Measurements from ENCODE around the gene ITGBL1. TPM values are rescaled to one million over a fixed set of nuclear protein-coding genes. Genes with fewer than 3 reads are reported as not detected.

ITGBL1 gene
- total and polyA plus RNA-seq, 2 of the 8 experiments (the other 6 are each of a cell fraction or from before 2014, with no cell fraction given), result not detected

GRCh38 chr13:101594936-101595335 is 142.5 kb downstream of the ITGBL1 start (continued):
- TF ChIP-seq HDAC2 (IDR thresholded peaks at IDR 0.05; ENCODE audit: borderline replicate concordance in 1 of 2, low read depth in 2 of 2, low read length in 2 of 2), result no peak
- TF ChIP-seq RXRA (IDR thresholded peaks at IDR 0.05; ENCODE audit: insufficient read depth, low read depth, low read length), result no peak
- TF ChIP-seq SAP30 (IDR thresholded peaks at IDR 0.05; ENCODE audit: insufficient read depth, insufficient replicate concordance, low read length), result no peak
